ENCODE measurements around the gene TM9SF1. TPM values are rescaled to one million over a fixed set of nuclear protein-coding genes. Genes with fewer than 3 reads are reported as not detected.
"Not testable (repeated sequence)": the region's sequence is repeated elsewhere in the genome, so short reads cannot be mapped to it uniquely, and the experiment has no call there.

TM9SF1 gene
- total RNA-seq, 1 donor from 2014 or later = 19.2 TPM

DNA sequence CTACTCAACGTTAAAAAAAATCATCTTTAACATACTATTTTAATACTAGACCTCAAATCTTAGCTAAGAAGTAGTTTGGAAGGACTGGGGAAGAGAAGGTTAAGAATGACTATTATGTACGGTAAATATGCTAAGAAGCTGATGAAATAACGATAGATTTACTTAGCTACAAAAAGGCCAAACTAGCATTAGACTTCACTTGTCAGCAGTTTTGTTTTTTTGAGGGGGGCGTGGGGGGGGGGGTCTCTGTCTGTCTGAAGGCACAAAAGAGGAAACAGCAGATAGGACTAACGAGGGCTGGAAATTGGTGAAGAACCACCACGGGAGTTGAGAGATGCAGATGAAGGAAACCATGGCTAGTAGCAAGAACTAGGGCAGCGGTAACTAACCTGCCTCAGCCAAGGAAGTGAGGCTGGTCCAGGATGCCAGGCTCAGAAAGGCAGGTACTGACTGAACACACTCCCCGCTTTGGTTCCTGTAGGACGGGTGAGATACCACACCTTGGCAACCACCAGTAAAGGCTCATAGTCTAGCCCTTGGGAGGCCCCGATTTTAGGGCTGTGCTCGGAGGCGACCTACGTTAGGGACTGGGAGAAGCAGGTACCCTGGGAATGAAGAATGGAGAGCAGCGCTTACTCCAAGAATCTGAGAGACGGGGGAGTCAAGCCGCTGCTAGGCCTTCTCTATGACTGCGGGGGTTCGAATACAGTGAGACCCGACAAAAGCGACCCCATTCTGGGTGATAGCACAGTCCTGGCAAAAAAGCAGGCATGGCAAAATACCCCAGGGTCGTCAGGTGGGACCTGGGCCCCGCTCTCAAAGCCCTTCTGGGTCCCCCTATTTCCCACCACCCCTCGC lies 36.3 kb upstream of the TM9SF1 start:
- DNase-seq (no peak), ATAC-seq (no peak)
- intact Hi-C loops (cut with micrococcal nuclease) = no loop called here

DNA sequence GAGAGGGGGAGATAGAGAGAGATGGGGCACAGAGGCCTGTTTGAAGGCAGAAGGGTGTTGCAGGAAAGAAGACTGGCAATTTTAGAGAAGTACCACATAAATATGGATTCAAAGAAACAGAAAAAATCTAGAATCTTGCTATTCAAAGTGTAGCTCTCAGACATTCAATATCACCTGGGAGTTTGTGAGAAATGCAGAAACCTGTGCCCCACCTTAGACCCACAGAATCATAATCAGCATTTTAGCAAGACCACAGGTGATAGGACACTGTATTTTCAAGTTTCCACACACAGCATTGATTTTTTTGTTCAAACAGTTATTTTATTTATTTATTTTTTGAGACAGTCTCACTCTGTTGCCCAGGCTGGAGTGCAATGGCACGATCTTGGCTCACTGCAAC lies 33.7 kb upstream of the TM9SF1 start:
- ATAC-seq = no peak
- intact Hi-C loops (cut with micrococcal nuclease) = no loop called here
- no peak for DNase-seq

GRCh38 chr14:24226473-24226872 lies 31.2 kb upstream of the TM9SF1 start:
- intact Hi-C loops (cut with micrococcal nuclease) = no loop called here
- no peak for DNase-seq
- no peak for ATAC-seq

DNA sequence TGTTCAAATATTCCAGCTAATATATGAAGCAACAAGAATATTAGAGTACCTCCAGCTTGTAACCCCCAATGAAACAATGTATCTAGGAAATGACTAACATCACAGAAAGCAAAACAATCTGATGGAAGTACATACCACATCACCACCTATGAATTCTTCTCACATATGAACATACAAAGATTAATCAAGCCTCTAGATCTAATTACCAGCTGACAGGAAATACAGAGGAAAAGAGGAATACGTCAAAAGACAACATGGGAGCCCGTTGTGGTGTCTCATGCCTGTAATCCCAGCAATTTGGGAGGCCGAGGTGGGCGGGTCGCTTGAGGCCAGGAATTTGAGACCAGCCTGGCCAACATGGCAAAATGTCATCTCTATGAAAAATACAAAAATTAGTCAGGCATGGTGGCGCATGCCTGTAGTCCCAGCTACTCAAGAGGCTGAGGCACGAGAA lies 29.4 kb upstream of the TM9SF1 start:
- ATAC-seq (no peak), DNase-seq (no peak)
- intact Hi-C loops (cut with micrococcal nuclease) = no loop called here

DNA sequence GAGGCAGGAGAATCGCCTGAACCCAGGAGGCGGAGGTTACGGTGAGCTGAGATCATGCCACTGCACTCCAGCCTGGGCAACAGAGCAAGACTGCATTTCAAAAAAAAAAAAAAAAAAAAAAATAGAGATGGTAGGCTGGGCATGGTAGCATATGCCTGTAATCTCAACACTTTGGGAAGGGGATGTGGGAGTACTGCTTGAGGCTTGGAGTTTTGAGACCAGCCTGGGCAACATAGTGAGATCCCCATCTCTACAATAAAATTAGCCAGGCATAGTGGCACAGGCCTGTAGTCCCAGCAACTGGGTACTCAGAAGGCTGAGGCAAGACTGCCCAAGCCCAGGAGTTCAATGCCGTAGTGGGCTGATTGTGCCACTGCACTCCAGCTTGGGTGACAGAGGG lies 27.7 kb upstream of the TM9SF1 start:
- ATAC-seq; DNase-seq; intact Hi-C loops (cut with micrococcal nuclease): not testable (repeated sequence)

- ATAC-seq (no peak), DNase-seq (no peak)
- intact Hi-C loops (cut with micrococcal nuclease) = no loop called here
Observed at GRCh38 chr14:24219521-24219920, 24.3 kb upstream of the TM9SF1 start.

DNA sequence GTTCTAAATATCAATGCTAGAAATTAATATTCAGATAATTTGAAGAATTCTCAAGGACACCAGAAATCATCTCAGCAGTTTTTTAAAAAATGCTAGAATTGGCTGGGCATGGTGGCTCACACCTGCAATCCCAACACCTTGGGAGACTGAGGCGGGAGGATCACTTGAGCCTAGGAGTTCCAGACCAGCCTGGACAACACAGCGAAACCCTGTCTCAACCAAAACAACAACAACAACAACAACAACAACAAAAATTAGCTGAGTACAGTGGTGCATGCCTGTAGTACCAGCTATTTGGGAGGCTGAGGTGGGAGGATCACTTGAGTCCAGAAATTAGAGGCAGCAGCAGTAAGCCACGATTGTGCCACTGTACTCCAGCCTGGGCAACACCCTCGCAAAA lies 23.8 kb upstream of the TM9SF1 start:
- no peak for DNase-seq
- ATAC-seq = no peak
- intact Hi-C loops (cut with micrococcal nuclease) = no loop called here

GRCh38 chr14:24216876-24217275 lies 21.6 kb upstream of the TM9SF1 start:
- DNase-seq; ATAC-seq; intact Hi-C loops (cut with micrococcal nuclease): not testable (repeated sequence)

DNA sequence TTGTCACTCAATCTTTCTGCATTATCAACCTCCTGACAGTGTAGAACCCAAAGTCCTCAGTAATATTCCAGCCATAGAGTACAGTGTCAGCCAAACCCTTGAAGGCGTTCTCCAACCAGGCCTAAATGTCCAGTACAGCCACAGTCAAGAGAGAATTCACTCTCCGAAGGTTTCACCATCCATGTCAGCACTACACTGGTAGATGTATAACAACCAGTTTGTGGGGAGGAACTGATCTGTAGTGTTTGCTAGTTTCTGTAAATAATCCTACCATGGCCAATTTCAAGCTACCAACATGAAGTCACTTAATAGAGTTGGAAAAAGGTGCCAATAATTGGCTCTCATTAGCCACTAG lies 21.1 kb upstream of the TM9SF1 start:
- intact Hi-C loops (cut with micrococcal nuclease) = no loop called here
- ATAC-seq (no peak), DNase-seq (no peak)

DNA sequence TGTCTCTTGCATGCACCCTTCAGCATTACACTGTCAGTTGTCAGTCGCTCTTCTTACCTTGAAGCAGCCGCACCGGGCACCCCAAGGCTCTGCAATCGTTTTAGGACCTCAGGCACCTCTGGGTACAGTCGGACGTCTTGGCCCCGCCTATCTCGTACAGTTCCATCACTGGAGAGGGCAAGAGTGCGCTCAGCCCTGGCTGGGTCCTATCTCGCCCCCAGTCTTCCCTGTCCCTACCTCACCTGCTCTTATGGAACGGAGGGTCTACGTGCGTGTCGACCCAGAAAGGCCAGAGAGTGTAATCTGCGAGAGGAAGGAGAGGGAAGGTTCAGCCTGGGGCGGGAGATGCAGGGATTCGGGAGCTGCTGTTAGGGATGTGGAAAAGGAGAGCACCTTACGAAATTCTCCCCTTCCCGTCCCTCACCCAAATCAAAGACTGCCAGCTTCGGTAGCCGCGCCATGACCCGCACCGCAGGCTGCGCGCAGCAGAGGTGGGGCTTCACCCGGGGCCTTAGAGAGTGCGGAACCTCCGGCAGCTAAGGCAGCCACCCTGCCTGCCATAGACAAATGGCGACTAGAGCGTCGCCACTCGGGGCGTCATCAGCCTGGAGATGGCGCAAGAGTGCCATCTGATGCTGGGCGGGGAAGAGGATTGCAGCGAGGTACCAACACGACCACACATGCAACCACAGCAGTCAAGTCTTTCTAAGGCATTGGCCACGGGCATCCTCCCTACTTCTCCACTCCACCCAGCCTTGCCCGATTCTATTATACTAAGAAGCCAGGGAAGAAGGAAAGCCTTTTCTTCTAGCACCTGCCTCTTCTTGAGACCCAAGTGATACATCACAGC lies 20.5 kb upstream of the TM9SF1 start, which contains the start of gene MDP1:
Gene MDP1 (minus strand): TSS at position 572 of the 850 bp plus-strand sequence. CDS start 111 bp downstream, at position 461.
- intact Hi-C loops (cut with micrococcal nuclease) = no loop called here
- peak; percentile 91 for DNase-seq
- peak; percentile 80 for ATAC-seq

GRCh38 chr14:24213866-24214662 lies 18.8 kb upstream of the TM9SF1 start:
- no peak for DNase-seq
- intact Hi-C loops (cut with micrococcal nuclease) = no loop called here
- ATAC-seq = no peak

DNA sequence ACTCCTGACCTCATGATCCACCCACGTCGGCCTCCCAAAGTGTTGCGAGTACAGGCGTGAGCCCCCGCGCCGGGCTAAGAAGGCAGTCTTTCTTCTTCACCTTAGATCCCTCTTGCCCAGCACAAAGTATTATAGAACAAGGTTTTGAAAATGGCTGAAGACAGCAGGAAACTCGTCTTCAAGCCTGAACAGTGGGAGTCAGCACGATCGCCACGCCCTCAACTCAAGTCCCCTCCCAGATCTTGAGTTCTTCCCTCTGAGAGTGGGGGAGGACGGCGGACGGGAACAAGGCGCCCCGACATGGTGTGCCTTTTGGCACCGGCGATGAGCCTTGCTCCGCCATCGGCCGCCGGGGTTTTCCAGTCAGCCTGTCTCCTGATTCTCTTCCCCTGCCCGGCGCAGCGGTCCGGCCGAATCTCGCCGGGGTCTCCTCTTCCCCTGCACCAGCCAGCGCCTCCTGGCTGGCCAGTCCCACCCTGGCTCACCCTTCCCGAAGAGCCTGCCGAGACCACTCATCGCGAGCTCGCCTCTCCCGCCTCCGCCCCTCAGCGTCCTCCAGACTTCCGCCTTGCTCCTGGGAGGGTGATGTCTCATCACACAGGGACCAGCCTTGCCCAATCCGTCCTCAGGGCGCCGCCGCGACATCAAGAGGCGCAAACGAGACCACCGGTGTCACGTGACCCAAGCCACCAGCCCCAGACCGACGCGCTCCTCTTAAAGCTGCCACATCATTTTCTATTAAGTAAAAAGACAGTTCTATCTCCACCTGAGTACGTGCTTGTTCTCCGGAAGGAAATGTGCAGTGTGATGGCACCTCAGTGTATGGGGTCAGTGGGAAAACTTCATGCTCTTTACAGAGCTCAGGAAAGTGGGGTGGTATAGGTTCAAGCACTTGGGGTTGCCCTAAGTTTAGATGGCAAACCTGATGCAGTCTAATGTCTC lies 18.0 kb upstream of the TM9SF1 start, which contains the start of gene CHMP4A:
Gene CHMP4A (minus strand): TSS at position 565 of the 942 bp plus-strand sequence. CDS start 49 bp downstream, at position 516.
- intact Hi-C loops (cut with micrococcal nuclease) = no loop called here
- ATAC-seq (peak; percentile 90), DNase-seq (peak; percentile 97)

GRCh38 chr14:24211311-24211710 lies 16.1 kb upstream of the TM9SF1 start:
- intact Hi-C loops (cut with micrococcal nuclease) = no loop called here
- no peak for ATAC-seq
- DNase-seq = no peak

- ATAC-seq (no peak), DNase-seq (no peak)
- intact Hi-C loops (cut with micrococcal nuclease) = no loop called here
Observed at GRCh38 chr14:24207625-24208024, 12.4 kb upstream of the TM9SF1 start.

DNA sequence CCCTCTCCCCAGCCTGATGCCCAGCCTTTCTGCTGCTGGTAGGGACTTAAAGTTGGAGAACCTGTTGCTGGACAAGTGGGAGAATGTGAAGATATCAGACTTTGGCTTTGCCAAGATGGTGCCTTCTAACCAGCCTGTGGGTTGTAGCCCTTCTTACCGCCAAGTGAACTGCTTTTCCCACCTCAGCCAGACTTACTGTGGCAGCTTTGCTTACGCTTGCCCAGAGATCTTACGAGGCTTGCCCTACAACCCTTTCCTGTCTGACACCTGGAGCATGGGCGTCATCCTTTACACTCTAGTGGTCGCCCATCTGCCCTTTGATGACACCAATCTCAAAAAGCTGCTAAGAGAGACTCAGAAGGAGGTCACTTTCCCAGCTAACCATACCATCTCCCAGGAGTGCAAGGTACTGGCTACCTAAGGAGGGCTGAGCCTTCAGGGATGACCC lies 11.9 kb upstream of the TM9SF1 start:
- ATAC-seq (no peak), DNase-seq (no peak)
- intact Hi-C loops (cut with micrococcal nuclease) = no loop called here

DNA sequence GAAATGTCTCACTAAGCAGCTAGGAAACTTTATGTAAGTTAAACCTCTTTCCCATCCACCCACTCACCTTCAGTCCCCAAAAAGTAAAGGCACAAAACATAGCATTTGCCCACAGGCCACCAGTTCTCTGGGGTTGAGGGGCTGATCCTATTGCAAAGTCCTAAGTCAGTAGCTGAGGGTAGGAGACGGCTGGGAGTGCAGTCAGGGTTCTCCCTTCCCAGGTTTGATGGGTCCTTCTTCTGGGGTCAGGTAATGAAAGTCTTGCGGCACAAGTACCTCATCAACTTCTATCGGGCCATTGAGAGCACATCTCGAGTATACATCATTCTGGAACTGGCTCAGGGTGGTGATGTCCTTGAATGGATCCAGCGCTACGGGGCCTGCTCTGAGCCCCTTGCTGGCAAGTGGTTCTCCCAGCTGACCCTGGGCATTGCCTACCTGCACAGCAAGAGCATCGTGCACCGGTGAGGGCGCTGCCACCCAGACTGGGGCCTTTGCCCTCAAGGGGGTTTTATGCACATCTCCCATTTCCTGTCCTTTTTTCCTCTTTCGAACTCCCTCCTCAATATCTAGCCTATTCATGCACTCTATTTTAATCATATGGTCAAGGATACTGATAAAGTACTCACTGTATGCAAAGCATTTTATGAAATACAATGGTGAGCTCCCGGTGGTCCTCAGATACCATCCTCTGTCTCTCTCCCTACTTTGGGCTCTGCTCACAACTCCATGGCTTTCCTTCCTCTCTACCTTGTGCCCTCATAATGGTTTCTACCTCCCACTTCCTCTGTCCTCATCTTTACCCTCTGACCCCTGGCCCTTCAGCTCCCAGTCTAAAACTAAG lies 11.2 kb upstream of the TM9SF1 start:
- ATAC-seq (no peak), DNase-seq (no peak)
- intact Hi-C loops (cut with micrococcal nuclease) = no loop called here
